22Rv1 (cell line): ENCODE measurements around the gene VRK1.

ENCODE experiments used
- CTCF ChIP-seq: fragments of 450-650 bp; IDR thresholded peaks from 2 replicates; pipeline ENCODE4 v1.5.1; 2017; ENCODE audit warnings: mild to moderate bottlenecking
- ZFX ChIP-seq: fragments of 450-650 bp; IDR thresholded peaks from 2 replicates; pipeline ENCODE4 v1.6.1; 2017; ENCODE audit warnings: antibody characterized with exemption, borderline replicate concordance

- TF ChIP-seq CTCF (no peak), ZFX (no peak)
Measured at GRCh38 chr14:96906434-96906833, 109.3 kb downstream of the VRK1 start.
